ENCODE results near the gene ORC4. TPM values are rescaled to one million over a fixed set of nuclear protein-coding genes. Genes with fewer than 3 reads are reported as not detected.

The ORC4 gene
- total RNA-seq, 2 donors from 2014 or later: 57.8 to 61.0 TPM

- no peak overlapping the region for H3K27ac ChIP-seq (ENCODE audit: low read depth, low read length)
- peaks cover 50% of the 10 kb centered on the region for H3K36me3 ChIP-seq (ENCODE audit: control insufficient read depth, insufficient read depth, low read length)
- Mint-ChIP-seq H3K4me1 (no peaks in the 10 kb centered on the region), H3K9me3 (no peaks in the 10 kb centered on the region), H3K4me3 (no peak overlapping the region), H3K27ac (no peak overlapping the region), H3K27me3 (ENCODE audit: insufficient read depth) (no peaks in the 10 kb centered on the region), H3K36me3 (ENCODE audit: low read depth) (peaks cover 21% of the 10 kb centered on the region)
- H3K9ac ChIP-seq (ENCODE audit: extremely low read depth, low read length, poor library complexity, severe bottlenecking): no peak overlapping the region
- H3K4me1 ChIP-seq (ENCODE audit: control insufficient read depth, insufficient read depth, low read length): no peaks in the 10 kb centered on the region
- no peaks in the 10 kb centered on the region for H3K9me3 ChIP-seq (ENCODE audit: control insufficient read depth, low read length)
- DNase-seq: no peak
- no peak for TF ChIP-seq CTCF (conservative IDR thresholded peaks at IDR 0.05)
- no peak overlapping the region for H3K4me3 ChIP-seq (ENCODE audit: low read length)
- WGBS, 2 experiments (ENCODE audit: insufficient coverage in 1 of 2, insufficient read length in 1 of 2): no CpG with 5 or more reads among the region's 1 CpG
- no peaks in the 10 kb centered on the region for H3K27me3 ChIP-seq (ENCODE audit: control insufficient read depth, insufficient read depth, low read length, poor library complexity, severe bottlenecking)
These were observed 81.2 kb downstream of the ORC4 start for GRCh38 chr2:147939313-147939712.

GRCh38 chr2:147937744-147938349 is 82.7 kb downstream of the ORC4 start:
- TF ChIP-seq CTCF (conservative IDR thresholded peaks at IDR 0.05): peak; percentile 97
- Histone ChIP-seq H3K9me3 (ENCODE audit: control insufficient read depth, low read length) (no peaks in the 10 kb centered on the region), H3K27ac (ENCODE audit: low read depth, low read length) (no peak overlapping the region), H3K9ac (ENCODE audit: extremely low read depth, low read length, poor library complexity, severe bottlenecking) (no peak overlapping the region), H3K4me1 (ENCODE audit: control insufficient read depth, insufficient read depth, low read length) (no peaks in the 10 kb centered on the region), H3K36me3 (ENCODE audit: control insufficient read depth, insufficient read depth, low read length) (peaks cover 63% of the 10 kb centered on the region), H3K4me3 (ENCODE audit: low read length) (no peak overlapping the region), H3K27me3 (ENCODE audit: control insufficient read depth, insufficient read depth, low read length, poor library complexity, severe bottlenecking) (no peaks in the 10 kb centered on the region)
- Mint-ChIP-seq H3K4me3 (no peak overlapping the region), H3K27ac (no peak overlapping the region), H3K36me3 (ENCODE audit: low read depth) (peaks cover 20% of the 10 kb centered on the region), H3K9me3 (no peaks in the 10 kb centered on the region), H3K4me1 (no peaks in the 10 kb centered on the region), H3K27me3 (ENCODE audit: insufficient read depth) (no peaks in the 10 kb centered on the region)
- DNase-seq: no peak
- 38 to 67% methylated on average over 1 to 3 of the region's 3 CpGs for WGBS, 2 experiments (ENCODE audit: insufficient coverage in 1 of 2, insufficient read length in 1 of 2)

GRCh38 chr2:147934881-147935620 is 85.5 kb downstream of the ORC4 start:
- no peak overlapping the region for H3K27ac ChIP-seq (ENCODE audit: low read depth, low read length)
- H3K9me3 ChIP-seq (ENCODE audit: control insufficient read depth, low read length): no peaks in the 10 kb centered on the region
- H3K36me3 ChIP-seq (ENCODE audit: control insufficient read depth, insufficient read depth, low read length): peaks cover 66% of the 10 kb centered on the region
- H3K9me3 Mint-ChIP-seq: no peaks in the 10 kb centered on the region
- no peak overlapping the region for H3K4me3 ChIP-seq (ENCODE audit: low read length)
- TF ChIP-seq CTCF (conservative IDR thresholded peaks at IDR 0.05): no peak
- no peak overlapping the region for H3K4me3 Mint-ChIP-seq
- peaks cover 22% of the 10 kb centered on the region for H3K36me3 Mint-ChIP-seq (ENCODE audit: low read depth)
- H3K9ac ChIP-seq (ENCODE audit: extremely low read depth, low read length, poor library complexity, severe bottlenecking): no peak overlapping the region
- 96 to 100% methylated on average over 1 of the region's 1 CpG for WGBS, 2 experiments (ENCODE audit: insufficient coverage in 1 of 2, insufficient read length in 1 of 2)
- no peak for DNase-seq
- no peaks in the 10 kb centered on the region for H3K27me3 Mint-ChIP-seq (ENCODE audit: insufficient read depth)
- no peaks in the 10 kb centered on the region for H3K4me1 ChIP-seq (ENCODE audit: control insufficient read depth, insufficient read depth, low read length)
- H3K27ac Mint-ChIP-seq: no peak overlapping the region
- H3K4me1 Mint-ChIP-seq: no peaks in the 10 kb centered on the region
- no peaks in the 10 kb centered on the region for H3K27me3 ChIP-seq (ENCODE audit: control insufficient read depth, insufficient read depth, low read length, poor library complexity, severe bottlenecking)

All from endodermal cell (in vitro differentiated cells).